HFFc6 (cell line): ENCODE results near the gene HYKK. TPM values are rescaled to one million over a fixed set of nuclear protein-coding genes. Genes with fewer than 3 reads are reported as not detected.

Source experiments
- DNase-seq: peaks from one replicate; pipeline ENCODE4 v3.0.0-alpha.2; 2018
- H3K27ac Mint-ChIP-seq: 2 replicates; pipeline ENCODE4 v1.8.0; 2020; ENCODE audit warnings: mild to moderate bottlenecking, mixed read lengths
- H3K27me3 Mint-ChIP-seq: 2 replicates; pipeline ENCODE4 v1.8.0; 2021; ENCODE audit warnings: mild to moderate bottlenecking, moderate library complexity, mixed read lengths; ENCODE audit not compliant: insufficient read depth
- H3K36me3 Mint-ChIP-seq: 2 replicates; pipeline ENCODE4 v1.8.0; 2021; ENCODE audit warnings: low read depth, mixed read lengths
- H3K4me1 Mint-ChIP-seq: 2 replicates; pipeline ENCODE4 v1.8.0; 2020; ENCODE audit warnings: low read depth, mixed read lengths
- H3K4me3 Mint-ChIP-seq: 2 replicates; pipeline ENCODE4 v1.8.0; 2020; ENCODE audit warnings: mild to moderate bottlenecking, moderate library complexity, mixed read lengths
- H3K9me3 Mint-ChIP-seq: 2 replicates; pipeline ENCODE4 v1.8.0; 2020; ENCODE audit warnings: mild to moderate bottlenecking, mixed read lengths
- CTCF ChIP-seq: fragments of 200-600 bp; sonication (generic); IDR thresholded peaks from 2 replicates; pipeline ENCODE4 v1.5.0; 2021; ENCODE audit warnings: antibody characterized with exemption, mild to moderate bottlenecking
- total RNA-seq, 6 experiments: library from RNA; stranded (reverse); fragmentation: NEBNext Ultra II Directional; extraction: Animal tissue kit (Norgen Biotek cat#: 25700); gene quantifications; 2 replicates in 1 of 6; 3 replicates in 5 of 6; pipeline ENCODE4 v1.2.3, GENCODE V29; 2021

Gene HYKK
- total RNA-seq, 6 experiments from 2014 or later: 3.1 to 5.2 (median 4.1) TPM

DNA sequence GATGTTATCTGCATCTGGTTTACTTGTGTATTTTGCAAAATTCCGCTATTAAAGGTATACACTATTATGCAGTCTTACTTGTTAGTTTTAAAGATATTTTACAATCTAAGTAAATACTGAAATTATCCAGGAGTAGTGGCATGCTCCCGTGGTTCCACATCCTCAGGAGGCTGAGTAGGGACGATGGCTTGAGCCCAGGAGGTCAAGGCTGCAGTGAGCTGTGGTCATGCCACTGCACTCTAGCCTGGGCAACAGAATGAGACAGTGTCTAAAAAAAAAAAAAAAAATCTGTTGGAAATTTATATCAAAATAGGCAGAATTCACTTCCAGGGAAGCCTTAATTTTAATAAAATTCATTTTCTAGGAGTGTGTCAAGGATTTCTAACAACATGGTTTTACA is 27.7 kb upstream of the HYKK start:
- TF ChIP-seq CTCF: no peak
- Mint-ChIP-seq H3K4me3 (no peak overlapping the region), H3K9me3 (no peaks in the 10 kb centered on the region), H3K27me3 (no peaks in the 10 kb centered on the region), H3K27ac (no peak overlapping the region), H3K36me3 (peaks cover 15% of the 10 kb centered on the region), H3K4me1 (no peaks in the 10 kb centered on the region)
- no peak for DNase-seq

- no peak for TF ChIP-seq CTCF
- H3K4me3 Mint-ChIP-seq: no peak overlapping the region
- no peak for DNase-seq
- H3K9me3 Mint-ChIP-seq: no peaks in the 10 kb centered on the region
- peaks cover 4% of the 10 kb centered on the region; the same call in 1 of the 2 replicates for H3K4me1 Mint-ChIP-seq
- H3K36me3 Mint-ChIP-seq: peaks cover 21% of the 10 kb centered on the region
- no peak overlapping the region for H3K27ac Mint-ChIP-seq
- H3K27me3 Mint-ChIP-seq: no peaks in the 10 kb centered on the region
Observed at GRCh38 chr15:78481917-78482316, 25.5 kb upstream of the HYKK start.

DNA sequence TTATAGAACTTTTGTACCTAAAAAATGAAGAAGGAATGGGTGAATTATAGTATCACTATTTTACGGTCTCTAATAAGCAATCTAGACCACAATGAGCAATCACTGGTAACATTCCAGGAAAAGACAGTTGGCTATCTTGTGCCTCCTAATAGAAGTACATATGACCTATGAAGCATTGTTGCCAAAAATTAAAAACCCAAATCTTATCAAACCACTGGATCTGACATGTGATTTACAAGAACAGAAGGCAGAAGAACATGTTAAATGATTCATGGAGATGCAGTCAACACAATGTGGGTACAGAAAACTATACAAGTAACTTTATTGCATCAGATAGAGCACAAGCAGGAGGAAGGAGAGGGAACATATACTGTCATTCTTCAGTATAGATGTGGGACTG is 14.5 kb upstream of the HYKK start:
- peak overlapping the region; percentile 25; the same call in 1 of the 2 replicates for H3K27ac Mint-ChIP-seq
- H3K4me1 Mint-ChIP-seq: peaks cover 5% of the 10 kb centered on the region; the same call in 1 of the 2 replicates
- no peak for TF ChIP-seq CTCF
- H3K36me3 Mint-ChIP-seq: peaks cover 36% of the 10 kb centered on the region
- no peaks in the 10 kb centered on the region for H3K9me3 Mint-ChIP-seq
- no peak overlapping the region for H3K4me3 Mint-ChIP-seq
- DNase-seq: peak; percentile 48
- no peaks in the 10 kb centered on the region; the same call in none of the 2 replicates for H3K27me3 Mint-ChIP-seq

DNA sequence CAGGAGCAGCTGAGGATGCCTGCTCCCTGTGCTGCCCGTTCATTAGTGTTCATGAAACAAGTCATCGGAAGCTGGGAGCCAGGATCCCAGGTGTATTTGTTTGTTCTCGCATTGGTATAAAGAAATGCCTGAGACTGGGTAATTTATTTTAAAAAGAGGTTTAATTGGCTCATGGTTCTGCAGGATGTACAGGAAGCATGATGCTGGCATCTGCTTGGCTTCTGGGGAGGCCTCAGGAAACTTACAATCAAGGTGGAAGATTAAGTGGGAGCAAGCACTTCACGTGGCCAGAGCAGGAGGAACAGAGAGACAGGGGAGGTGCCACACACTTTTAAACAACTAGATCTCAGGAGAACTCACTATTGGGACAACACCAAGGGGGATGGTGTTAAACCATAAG is 5.5 kb upstream of the HYKK start:
- Mint-ChIP-seq H3K9me3 (no peaks in the 10 kb centered on the region), H3K27me3 (peaks cover 1% of the 10 kb centered on the region; the same call in 1 of the 2 replicates), H3K36me3 (peaks cover 38% of the 10 kb centered on the region), H3K27ac (no peak overlapping the region), H3K4me1 (peaks cover 10% of the 10 kb centered on the region; the same call in 1 of the 2 replicates), H3K4me3 (no peak overlapping the region; the same call in 1 of the 2 replicates)
- no peak for DNase-seq
- TF ChIP-seq CTCF: no peak

DNA sequence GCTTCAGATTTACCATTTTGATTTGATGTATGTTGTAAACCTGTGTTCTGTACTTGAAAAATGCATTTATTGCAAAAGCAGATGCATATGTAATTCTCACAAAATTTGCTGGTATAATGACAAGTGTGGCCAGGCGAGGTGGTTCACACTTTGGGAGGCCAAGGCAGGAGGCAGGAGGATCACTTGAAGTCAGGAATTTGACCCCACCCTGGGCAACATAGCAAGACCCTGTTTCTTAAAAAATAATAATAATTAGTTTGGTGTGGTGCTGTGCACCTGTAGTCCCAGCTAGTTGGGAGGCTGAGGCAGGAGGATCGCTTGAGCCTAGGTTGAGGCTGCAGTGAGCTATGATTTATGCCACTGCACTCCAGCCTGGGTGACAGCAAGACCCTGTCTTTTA is 4.7 kb upstream of the HYKK start:
- peaks cover 38% of the 10 kb centered on the region for H3K36me3 Mint-ChIP-seq

More for the DNA sequence above, 4.7 kb upstream of the HYKK start:
- Mint-ChIP-seq H3K27ac (no peak overlapping the region), H3K4me1 (peaks cover 12% of the 10 kb centered on the region; the same call in 1 of the 2 replicates), H3K4me3 (no peak overlapping the region), H3K27me3 (peaks cover 1% of the 10 kb centered on the region; the same call in 1 of the 2 replicates), H3K9me3 (no peaks in the 10 kb centered on the region)
- TF ChIP-seq CTCF: no peak
- no peak for DNase-seq
